PFSK-1 (cell line): ENCODE measurements around the gene CRX.

Source experiments
- POLR2AphosphoS5 ChIP-seq: IDR thresholded peaks from 2 replicates; pipeline ENCODE4 v1.6.1; 2012; ENCODE audit warnings: low read depth, mild to moderate bottlenecking, control low read depth, low read length, moderate library complexity
- REST ChIP-seq, 2 experiments: IDR thresholded peaks; 2 replicates each; pipeline versions ENCODE4 v1.6.1 to v1.8.0; 2011 to 2012; ENCODE audit warnings: low read depth in 2 of 2, low read length in 2 of 2, control low read depth in 1 of 2, inconsistent platforms in 1 of 2, mild to moderate bottlenecking in 1 of 2, moderate library complexity in 1 of 2; ENCODE audit not compliant: insufficient read depth in 1 of 2
- SIN3A ChIP-seq: IDR thresholded peaks from 2 replicates; pipeline ENCODE4 v1.6.1; 2012; ENCODE audit warnings: mild to moderate bottlenecking, low read length, moderate library complexity, borderline replicate concordance; ENCODE audit not compliant: insufficient read depth
- TAF1 ChIP-seq: IDR thresholded peaks from 2 replicates; pipeline ENCODE4 v1.6.1; 2012; ENCODE audit warnings: low read length, control low read depth, borderline replicate concordance; ENCODE audit not compliant: insufficient read depth

DNA sequence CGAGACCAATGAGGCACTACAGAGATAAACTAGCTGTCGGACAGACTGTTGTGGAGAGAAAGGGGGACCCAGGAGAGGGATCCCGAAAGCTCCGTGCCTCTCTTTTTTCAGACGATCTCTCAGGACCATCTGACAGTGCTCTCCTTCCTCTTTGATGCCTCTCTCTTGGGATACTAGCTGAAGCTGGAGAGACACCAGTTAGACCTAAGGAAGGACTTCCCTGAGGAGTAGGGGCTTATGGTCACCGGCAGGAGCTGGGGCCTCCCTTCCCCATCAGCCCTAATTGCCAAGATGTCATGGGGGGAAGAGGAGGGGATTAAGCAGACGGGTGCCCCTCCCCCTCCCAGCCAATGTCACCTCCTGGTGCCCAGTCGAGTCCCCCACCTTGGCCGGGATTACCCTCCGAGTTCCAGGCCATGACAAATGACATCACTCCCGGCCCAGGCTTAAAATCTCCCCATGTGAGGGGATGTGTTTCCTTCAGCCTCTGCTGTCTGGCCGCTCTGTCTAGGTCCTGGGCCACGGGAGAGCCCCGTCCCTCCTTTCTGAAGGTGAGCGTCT lies at the start of gene CRX:
- TF ChIP-seq POLR2AphosphoS5 (no peak), REST (IDR thresholded peaks at IDR 0.05; ENCODE audit: insufficient read depth in 1 of 2, low read depth in 2 of 2, low read length in 2 of 2) (no peak), TAF1 (no peak), SIN3A (no peak)
